HG03521 (cell line): ENCODE results near the gene ARHGAP31.
"Not testable (repeated sequence)": the region's sequence is repeated elsewhere in the genome, so short reads cannot be mapped to it uniquely, and the experiment has no call there.

Experiments used
- ATAC-seq: cut with Tn5 transposase; IDR thresholded peaks from one replicate; pipeline ENCODE4 v1.9.1; 2021; ENCODE audit warnings: mild to moderate bottlenecking, moderate library complexity; ENCODE audit not compliant: unreplicated experiment

Gene ARHGAP31

DNA sequence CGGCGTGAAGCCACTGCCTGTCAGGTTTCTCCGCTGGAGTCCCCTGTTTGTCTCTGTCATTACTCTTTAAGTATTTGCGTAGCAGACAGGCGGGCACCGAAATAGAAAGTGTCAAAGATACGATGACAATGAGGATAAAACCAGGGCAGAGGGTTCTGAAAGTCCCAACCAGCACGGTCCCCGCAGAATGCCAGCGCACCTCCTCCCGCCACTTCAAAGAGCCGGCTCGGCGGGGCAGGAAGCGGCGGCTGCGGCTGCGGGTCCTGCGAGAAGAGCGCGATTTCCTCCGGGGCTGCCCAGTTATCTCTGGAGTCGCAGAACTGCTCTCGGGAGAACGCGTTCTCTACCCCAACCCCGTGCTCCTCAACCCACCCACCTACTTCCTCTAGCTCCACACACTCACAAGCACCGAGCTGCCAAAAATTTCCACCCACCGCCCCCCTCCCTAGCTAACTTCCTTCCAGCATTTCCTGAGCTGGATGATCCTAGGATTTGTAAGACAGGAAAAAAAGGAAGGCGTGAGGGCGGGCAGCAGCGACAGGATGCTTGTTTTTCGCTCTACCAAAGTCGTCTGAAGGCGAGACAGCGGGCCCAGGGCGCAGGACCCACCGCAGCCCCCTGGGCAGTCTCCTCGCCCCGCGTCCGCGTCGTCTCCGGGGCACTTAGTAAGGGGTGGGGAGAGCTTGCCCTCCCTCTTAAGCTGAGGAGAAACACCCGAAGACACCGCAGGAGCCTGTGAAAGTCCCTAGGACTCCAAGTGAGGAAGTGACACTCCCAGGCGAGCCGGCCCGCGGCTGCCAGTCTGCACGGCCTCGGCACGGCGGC lies at the start of gene ARHGAP31:
ARHGAP31 (plus strand) TSS at position 513 of the 825 bp plus-strand sequence. CDS start 522 bp downstream, outside the sequence.
- peak; percentile 54 for ATAC-seq

DNA sequence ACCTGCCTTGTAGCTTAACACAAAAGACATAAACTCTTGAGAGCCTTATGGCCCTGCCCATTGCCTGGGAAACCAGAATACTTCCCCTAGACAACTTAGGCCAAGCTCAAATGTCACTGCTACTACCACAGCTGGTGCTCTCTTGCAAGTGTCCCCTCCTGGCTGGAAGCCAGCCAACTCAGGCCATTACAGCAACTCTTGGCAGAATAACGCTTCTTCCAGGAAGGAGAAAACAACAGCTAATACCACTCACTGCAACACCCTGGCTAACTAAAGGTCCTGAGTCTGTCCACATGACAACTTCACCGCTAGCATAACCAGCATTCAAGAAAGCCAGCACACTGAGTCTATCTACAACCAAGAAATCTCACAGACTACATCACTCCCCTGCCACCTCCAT lies 48.4 kb upstream of the ARHGAP31 start:
- ATAC-seq = no peak

DNA sequence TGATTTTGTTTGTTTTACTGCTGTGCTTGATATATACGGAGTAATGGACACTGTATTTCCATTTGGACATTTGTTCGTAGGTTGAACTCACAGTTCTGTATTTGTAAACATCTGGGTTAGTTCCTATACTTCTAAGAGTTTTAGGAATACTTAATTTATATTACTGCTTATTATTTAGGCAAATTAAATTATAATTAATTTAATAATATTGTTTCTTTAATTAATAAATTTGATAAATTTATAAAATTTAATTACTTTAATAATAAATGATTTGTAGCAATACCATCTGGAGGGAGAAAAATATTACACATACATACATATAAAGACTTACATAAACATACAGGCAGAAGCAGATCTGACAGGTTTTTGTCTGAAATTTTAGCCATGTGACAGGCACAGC lies 39.0 kb upstream of the ARHGAP31 start:
- ATAC-seq = no peak

- ATAC-seq = no peak
Observed at GRCh38 chr3:119257111-119257510, 37.1 kb upstream of the ARHGAP31 start.

- no peak for ATAC-seq
Observed at GRCh38 chr3:119257654-119258410, 36.4 kb upstream of the ARHGAP31 start.

DNA sequence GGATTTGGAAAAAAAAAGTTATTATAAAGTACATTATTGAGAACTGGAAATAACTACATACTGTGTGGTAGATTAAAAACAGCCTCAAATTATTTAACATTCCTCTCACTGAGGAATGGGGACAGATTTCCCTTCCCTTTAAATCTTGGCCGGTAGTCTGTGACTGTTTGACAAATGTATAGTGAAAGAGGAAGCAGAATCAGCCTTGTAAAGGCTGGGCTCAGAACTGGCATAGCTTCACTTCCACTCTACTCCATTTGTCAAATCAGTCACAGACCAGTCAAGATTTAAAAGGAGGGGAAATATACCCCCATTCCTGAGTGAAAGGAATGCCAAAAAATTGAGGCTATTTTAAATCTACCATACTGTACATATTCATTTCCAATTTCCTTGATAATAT lies 35.3 kb upstream of the ARHGAP31 start:
- ATAC-seq = peak; percentile 88

- no peak for ATAC-seq
Observed at GRCh38 chr3:119259821-119260220, 34.4 kb upstream of the ARHGAP31 start.

GRCh38 chr3:119261055-119261454 lies 33.1 kb upstream of the ARHGAP31 start:
- no peak for ATAC-seq

GRCh38 chr3:119270212-119270611 lies 24.0 kb upstream of the ARHGAP31 start:
- not testable (repeated sequence) for ATAC-seq

- no peak for ATAC-seq
Observed at GRCh38 chr3:119276680-119277079, 17.5 kb upstream of the ARHGAP31 start.

GRCh38 chr3:119279101-119279554 lies 15.1 kb upstream of the ARHGAP31 start:
- no peak for ATAC-seq

DNA sequence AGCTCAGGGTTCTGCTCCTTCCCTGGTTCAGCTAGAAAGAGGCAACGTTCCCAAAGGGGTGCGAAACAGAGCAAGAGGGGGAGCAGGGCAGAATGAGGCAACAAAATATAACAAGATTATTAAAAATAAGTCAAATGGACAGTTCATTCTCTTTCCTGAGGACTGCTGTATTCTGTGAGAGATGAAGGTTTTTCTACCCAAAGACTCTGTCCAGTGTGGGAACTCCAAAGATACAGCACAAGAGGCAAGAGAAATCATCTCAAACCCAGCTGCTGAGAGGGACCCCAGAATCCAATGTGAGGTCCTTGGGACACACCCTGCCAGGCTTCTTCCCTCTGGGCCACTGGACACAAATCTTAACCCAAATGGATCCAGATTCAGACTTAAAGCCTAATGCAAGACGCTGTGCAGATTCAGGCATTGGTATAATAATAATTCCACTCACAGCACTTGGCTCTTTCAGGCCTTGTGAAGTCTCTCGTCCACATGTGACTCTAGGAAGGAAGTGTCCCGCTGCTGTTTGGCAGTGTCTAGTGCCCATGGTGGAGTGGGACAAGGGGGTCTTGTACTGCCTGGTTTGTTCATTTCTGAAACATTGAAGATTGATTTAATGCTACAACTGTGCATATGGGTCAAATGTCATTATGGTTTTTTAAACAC lies 14.5 kb upstream of the ARHGAP31 start:
- no peak for ATAC-seq

- ATAC-seq = no peak
Observed at GRCh38 chr3:119288669-119289403, 5.3 kb upstream of the ARHGAP31 start.

GRCh38 chr3:119289404-119289770 lies 4.8 kb upstream of the ARHGAP31 start:
- no peak for ATAC-seq

- ATAC-seq = no peak
Observed at GRCh38 chr3:119290613-119291012, 3.6 kb upstream of the ARHGAP31 start.

DNA sequence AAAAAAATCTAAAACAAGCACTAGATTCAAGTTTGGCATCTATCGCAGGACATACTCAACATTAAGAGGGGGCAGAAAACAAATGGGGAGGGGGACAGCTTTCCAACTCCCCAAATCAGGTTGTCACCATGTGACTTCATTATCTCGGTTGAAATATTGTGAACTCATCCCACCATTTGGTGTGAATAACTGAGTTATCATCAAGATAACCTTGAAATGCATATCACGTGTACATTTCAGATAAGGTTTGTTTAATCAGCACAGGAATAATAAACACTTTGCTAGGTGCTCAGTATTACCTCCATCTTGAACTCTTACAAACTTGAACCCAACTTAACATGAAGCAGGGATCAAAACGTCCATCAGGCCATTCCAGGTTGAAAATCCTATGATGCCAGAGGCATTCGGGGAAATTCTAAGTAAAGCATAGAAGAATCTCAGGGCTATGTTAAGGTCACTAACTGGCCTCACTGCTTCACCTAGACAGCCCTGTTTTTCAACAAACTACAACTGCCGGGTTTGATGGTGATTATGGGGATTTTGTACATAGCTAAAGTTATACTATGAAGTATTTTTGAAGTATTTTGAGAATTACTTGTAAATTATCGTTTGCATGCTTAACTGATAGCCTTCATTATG lies 3.0 kb upstream of the ARHGAP31 start:
- no peak for ATAC-seq

DNA sequence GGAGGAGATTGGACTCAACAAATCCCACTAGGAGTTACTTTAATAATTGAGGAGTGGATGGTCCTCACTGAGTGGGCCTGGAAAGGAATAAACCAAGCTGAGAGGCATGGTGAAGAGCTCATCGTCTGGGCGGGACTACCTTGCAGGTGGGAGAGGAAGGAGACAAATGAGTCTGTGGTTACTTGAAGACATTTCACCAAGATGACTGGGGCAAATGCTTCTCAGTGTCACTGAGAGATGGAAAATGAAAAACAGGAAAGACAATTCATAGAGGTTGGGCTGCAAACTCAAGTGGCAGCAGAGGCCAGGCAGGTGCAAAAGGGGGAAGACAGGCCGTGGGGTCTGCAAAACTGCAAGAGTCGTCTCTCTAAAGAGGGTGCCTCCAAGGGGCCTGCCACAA lies 1.5 kb upstream of the ARHGAP31 start:
- no peak for ATAC-seq

DNA sequence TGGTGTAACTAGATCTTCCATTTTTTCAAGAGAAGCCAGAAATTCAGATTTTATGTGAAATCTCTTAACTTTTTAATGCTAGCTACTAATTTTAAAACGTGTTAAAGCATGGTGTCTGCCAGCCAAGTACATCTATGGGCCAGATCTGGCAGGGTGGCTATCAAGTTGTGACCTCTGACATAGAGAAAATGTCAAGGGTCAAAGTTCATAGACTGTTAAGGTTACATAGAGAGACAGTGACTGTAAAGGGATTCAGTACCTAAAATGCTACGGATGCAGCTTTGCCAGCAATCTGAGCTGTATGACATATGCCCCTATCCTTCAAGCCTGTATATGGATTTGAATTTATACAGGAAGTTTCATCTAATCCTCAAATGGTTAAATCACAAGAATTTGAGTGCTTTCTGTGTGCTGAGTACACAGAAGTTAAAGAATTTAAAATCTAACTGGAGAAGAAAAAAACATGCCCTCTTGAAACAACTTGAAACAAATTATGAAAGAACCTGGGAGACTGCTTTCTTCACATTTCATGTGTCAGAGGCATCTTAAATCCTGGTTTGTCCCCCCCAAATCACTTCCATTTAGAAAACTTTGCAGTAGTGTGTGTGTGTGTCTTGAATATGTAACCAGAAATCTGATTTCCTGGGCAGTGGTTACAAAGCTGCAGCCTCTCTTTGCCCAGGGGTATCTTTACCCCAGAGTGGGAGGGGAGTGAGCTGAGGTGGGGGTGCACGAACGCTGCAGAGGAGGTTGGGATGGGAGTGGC lies 895 bp upstream of the ARHGAP31 start:
- ATAC-seq = no peak
